H1 (cell line): Measurements from ENCODE around the gene HK2. TPM values are rescaled to one million over a fixed set of nuclear protein-coding genes. Genes with fewer than 3 reads are reported as not detected.

Experiments used
- CTCF ChIA-PET: fragments of 300-600 bp; sonication (Branson Sonifier 250); formaldehyde crosslinking; loops from one replicate; lab custom pipeline; 2021; ENCODE audit not compliant: partially characterized antibody; lab: Charles Lee
- POLR2A ChIA-PET: fragments of 300-600 bp; sonication (Branson Sonifier 250); formaldehyde crosslinking; loops from one replicate; lab custom pipeline; 2021; ENCODE audit warnings: inconsistent platforms; ENCODE audit not compliant: partially characterized antibody; lab: Charles Lee
- DNase-seq, 2 experiments: peaks; one replicate each; pipeline versions ENCODE4 v3.0.0 to v3.0.0-alpha.2; 2010 to 2022; ENCODE audit warnings: low spot score in 2 of 2, low read depth in 1 of 2, mixed read lengths in 1 of 2
- FAIRE-seq: peaks from 2 replicates; lab custom pipeline; 2011; peaks lifted over from hg19 to GRCh38; lab: Jason Lieb, UNC
- H2AFZ ChIP-seq: 2 replicates; pipeline ENCODE4 v1.8.1; 2012; ENCODE audit warnings: low read length, inconsistent platforms
- H2AK5ac ChIP-seq: 2 replicates; pipeline ENCODE4 v1.6.1; 2013; ENCODE audit warnings: low read depth, low read length
- H2BK120ac ChIP-seq: replicated peaks from 2 replicates; pipeline ENCODE3; 2013; ENCODE audit warnings: low read depth, low read length, inconsistent platforms
- H2BK12ac ChIP-seq: 2 replicates; pipeline ENCODE4 v1.6.1; 2013; ENCODE audit warnings: low read depth, low read length
- H2BK15ac ChIP-seq: 2 replicates; pipeline ENCODE4 v1.6.1; 2013; ENCODE audit warnings: low read length
- H2BK20ac ChIP-seq: 2 replicates; pipeline ENCODE4 v1.6.1; 2013; ENCODE audit warnings: low read length
- H2BK5ac ChIP-seq: 2 replicates; pipeline ENCODE4 v1.6.1; 2013; ENCODE audit warnings: low read depth, low read length
- H3K14ac ChIP-seq: 2 replicates; pipeline ENCODE4 v1.6.1; 2013; ENCODE audit warnings: inconsistent platforms; ENCODE audit not compliant: insufficient read length
- H3K18ac ChIP-seq: 2 replicates; pipeline ENCODE4 v1.6.1; 2013; ENCODE audit warnings: low read length; ENCODE audit errors: extremely low read depth
- H3K23ac ChIP-seq: 2 replicates; pipeline ENCODE4 v1.6.1; 2013; ENCODE audit warnings: inconsistent platforms; ENCODE audit not compliant: insufficient read length
- H3K23me2 ChIP-seq: 2 replicates; pipeline ENCODE4 v1.6.1; 2013; ENCODE audit warnings: low read depth, low read length
- H3K27ac ChIP-seq: 2 replicates; pipeline ENCODE4 v1.6.1; 2011; ENCODE audit warnings: low read depth, low read length, inconsistent platforms
- H3K27me3 ChIP-seq, 4 experiments: replicated peaks in 1 of 4; 1 replicate in 1 of 4; 2 replicates in 3 of 4; pipeline versions ENCODE4 v1.6.1 to v1.8.1; 2011 to 2013; ENCODE audit warnings: low read length in 3 of 4, mild to moderate bottlenecking in 3 of 4, inconsistent platforms in 2 of 4, mixed read lengths in 2 of 4, moderate library complexity in 1 of 4; ENCODE audit not compliant: control insufficient read depth in 3 of 4, insufficient read depth in 3 of 4; ENCODE audit errors: extremely low read depth in 1 of 4
- H3K36me3 ChIP-seq, 4 experiments: 2 replicates each; pipeline versions ENCODE4 v1.6.1 to v1.8.1; 2011 to 2013; ENCODE audit warnings: mild to moderate bottlenecking in 4 of 4, low read length in 3 of 4, moderate library complexity in 2 of 4, control low read depth in 1 of 4, inconsistent platforms in 1 of 4; ENCODE audit not compliant: insufficient read depth in 4 of 4, control insufficient read depth in 2 of 4
- H3K4ac ChIP-seq: replicated peaks from 2 replicates; pipeline ENCODE3; 2013; ENCODE audit warnings: low read length, low read depth, mixed read lengths, inconsistent platforms; ENCODE audit not compliant: insufficient read length
- H3K4me1 ChIP-seq, 4 experiments: replicated peaks in 1 of 4; 1 replicate in 1 of 4; 2 replicates in 3 of 4; pipeline versions ENCODE4 v1.6.1 to v1.8.1; 2011 to 2013; ENCODE audit warnings: low read length in 3 of 4, inconsistent platforms in 2 of 4, mixed read lengths in 1 of 4; ENCODE audit not compliant: insufficient read depth in 4 of 4, control insufficient read depth in 3 of 4
- H3K4me2 ChIP-seq, 2 experiments: 2 replicates each; pipeline versions ENCODE4 v1.6.1 to v1.8.1; 2011 to 2013; ENCODE audit warnings: low read depth in 2 of 2, low read length in 2 of 2, control low read depth in 1 of 2, inconsistent platforms in 1 of 2, mild to moderate bottlenecking in 1 of 2; ENCODE audit not compliant: insufficient read depth in 1 of 2
- H3K4me3 ChIP-seq, 4 experiments: fragments of 200-600, 300-600 bp in 1 of 4; sonication (generic), shearing (Covaris generic), sonication (Bioruptor Twin) in 1 of 4; 2 replicates each; pipeline versions ENCODE4 v1.5.1 to v1.8.1; 2011 to 2016; ENCODE audit warnings: low read length in 4 of 4, low read depth in 3 of 4, control low read depth in 2 of 4, inconsistent platforms in 2 of 4, mild to moderate bottlenecking in 2 of 4, mixed read lengths in 1 of 4, moderate library complexity in 1 of 4; ENCODE audit not compliant: insufficient read depth in 2 of 4; ENCODE audit errors: extremely low read depth in 1 of 4
- H3K56ac ChIP-seq: replicated peaks from 2 replicates; pipeline ENCODE3; 2013; ENCODE audit warnings: low read depth, mild to moderate bottlenecking, mixed read lengths, low read length, inconsistent platforms; ENCODE audit not compliant: insufficient read length
- H3K79me1 ChIP-seq: 2 replicates; pipeline ENCODE4 v1.6.1; 2013; ENCODE audit warnings: low read depth, low read length, control low read depth
- H3K79me2 ChIP-seq, 2 experiments: 2 replicates each; pipeline versions ENCODE4 v1.6.1 to v1.8.1; 2012 to 2013; ENCODE audit warnings: low read length in 2 of 2, mild to moderate bottlenecking in 2 of 2, inconsistent platforms in 1 of 2; ENCODE audit not compliant: insufficient read depth in 2 of 2, control insufficient read depth in 1 of 2
- H3K9ac ChIP-seq, 4 experiments: replicated peaks in 1 of 4; 1 replicate in 1 of 4; 2 replicates in 3 of 4; pipeline versions ENCODE4 v1.6.1 to v1.8.1; 2011 to 2013; ENCODE audit warnings: low read depth in 3 of 4, low read length in 3 of 4, control low read depth in 2 of 4, mild to moderate bottlenecking in 2 of 4, moderate library complexity in 2 of 4, inconsistent platforms in 1 of 4; ENCODE audit errors: extremely low read depth in 1 of 4
- H3K9me3 ChIP-seq, 2 experiments: 2 replicates each; pipeline versions ENCODE4 v1.6.1 to v1.8.1; 2012 to 2013; ENCODE audit warnings: mild to moderate bottlenecking in 2 of 2, moderate library complexity in 2 of 2, control low read depth in 1 of 2, inconsistent platforms in 1 of 2, low read depth in 1 of 2, low read length in 1 of 2, mixed read lengths in 1 of 2; ENCODE audit not compliant: insufficient read depth in 2 of 2
- H4K20me1 ChIP-seq, 2 experiments: replicated peaks in 1 of 2; 2 replicates each; pipeline versions ENCODE3 to v1.8.1; 2011 to 2013; ENCODE audit warnings: inconsistent platforms in 2 of 2, low read length in 2 of 2, mild to moderate bottlenecking in 1 of 2; ENCODE audit not compliant: insufficient read depth in 2 of 2, control insufficient read depth in 1 of 2
- H4K5ac ChIP-seq: 2 replicates; pipeline ENCODE4 v1.6.1; 2013; ENCODE audit warnings: low read length, low read depth, mixed read lengths, inconsistent platforms; ENCODE audit not compliant: insufficient read length
- H4K8ac ChIP-seq: 2 replicates; pipeline ENCODE4 v1.8.0; 2013; ENCODE audit warnings: mild to moderate bottlenecking, moderate library complexity, low read length, inconsistent platforms; ENCODE audit not compliant: insufficient read depth; ENCODE audit errors: extremely low read depth
- H4K91ac ChIP-seq: replicated peaks from 2 replicates; pipeline ENCODE3; 2013; ENCODE audit warnings: low read length, mixed read lengths, inconsistent platforms; ENCODE audit not compliant: insufficient read length
- MAX ChIP-seq: IDR thresholded peaks from 2 replicates; pipeline ENCODE4 v1.6.1; 2012; ENCODE audit warnings: inconsistent platforms
- WGBS, 2 experiments: shearing (Covaris generic) in 1 of 2; methylation state at CpG; one replicate each; pipeline versions ENCODE4 v1.1.6 to v1.1.7; 2013 to 2015; ENCODE audit warnings: low lambda C conversion rate in 2 of 2, mixed read lengths in 2 of 2, inconsistent platforms in 1 of 2, low coverage in 1 of 2, missing lambda C conversion rate in 1 of 2; ENCODE audit not compliant: insufficient replicate concordance in 2 of 2, insufficient coverage in 1 of 2, insufficient read length in 1 of 2; ENCODE audit errors: extremely low coverage in 1 of 2, missing lambda C conversion rate in 1 of 2; 5-methylcytosine and 5-hydroxymethylcytosine counted together
- polyA plus RNA-seq, 7 experiments: library from polyadenylated mRNA; depleted of rRNA in 3 of 7; stranded (reverse) in 5 of 7; unstranded in 2 of 7; fragments of >200 nt in 5 of 7; fragments of 200-250 nt in 2 of 7; gene quantifications; 1 replicate in 5 of 7; 2 replicates in 1 of 7; 4 replicates in 1 of 7; pipeline versions ENCODE4 v1.2.1 to v1.2.3, GENCODE V29; 2011 to 2013; ENCODE audit warnings: missing spikeins in 2 of 7, mixed read lengths in 2 of 7
- total RNA-seq: library from RNA; stranded (reverse); fragmentation: NEBNext Ultra II Directional; extraction: Animal tissue kit (Norgen Biotek cat#: 25700); gene quantifications from 2 replicates; pipeline ENCODE4 v1.2.1, GENCODE V29; 2021

The HK2 gene
- total and polyA plus RNA-seq, 2 of the 8 experiments (the other 6 are each of a cell fraction or from before 2014, with no cell fraction given): 22.1 to 61.9 TPM

- H4K91ac ChIP-seq: peak overlapping the region; percentile 82
- H3K14ac ChIP-seq: peak overlapping the region; percentile 33
- peaks cover 15 to 48% of the 10 kb centered on the region in 2 experiments for H3K79me2 ChIP-seq
- CTCF ChIA-PET: interaction anchor here (0.9 to 9.1 kb wide), 11 partner anchors 7 to 284 kb away, joined by 3 to 117 read pairs (median 11); no protein-coding TSS in a partner anchor
- H3K9ac ChIP-seq: peak overlapping the region; percentile 85 to 92 (median 88)
- peak overlapping the region; percentile 85 for H4K5ac ChIP-seq
- WGBS, 2 experiments: 0% methylated on average over 35 of the region's 87 CpGs; no CpG with 5 or more reads in 1 of the 2 experiments
- peak overlapping the region; percentile 87 to 91 (median 88) for H3K4me3 ChIP-seq
- peaks cover 4% of the 10 kb centered on the region; the same call in 1 of the 2 replicates for H3K79me1 ChIP-seq
- H2BK5ac ChIP-seq: peak overlapping the region; percentile 92
- no peak overlapping the region for H2BK15ac ChIP-seq
- peaks cover 10 to 17% of the 10 kb centered on the region in 2 experiments for H4K20me1 ChIP-seq
- H3K56ac ChIP-seq: peak overlapping the region; percentile 85
- H2AK5ac ChIP-seq: no peak overlapping the region
- H2BK12ac ChIP-seq: peak overlapping the region; percentile 60; the same call in 1 of the 2 replicates
- DNase-seq: peak; percentile 65 to 84
- H3K4me1 ChIP-seq: peaks cover 7 to 21% (median 15%) of the 10 kb centered on the region in 4 experiments
- no peak overlapping the region; the same call in 1 of the 2 replicates for H2BK20ac ChIP-seq
- peak overlapping the region; percentile 96 for H3K27ac ChIP-seq
- peak overlapping the region; percentile 88; the same call in 1 of the 2 replicates for H4K8ac ChIP-seq
- no peaks in the 10 kb centered on the region for H3K36me3 ChIP-seq
- H3K23ac ChIP-seq: no peak overlapping the region
- peak overlapping the region; percentile 66 for H2BK120ac ChIP-seq
- no peaks in the 10 kb centered on the region for H3K9me3 ChIP-seq
- H3K18ac ChIP-seq: peak overlapping the region; percentile 94
- FAIRE-seq: no peak
- no peak overlapping the region for H2AFZ ChIP-seq
- peaks cover 11% of the 10 kb centered on the region; the same call in 1 of the 2 replicates for H3K23me2 ChIP-seq
- peak overlapping the region; percentile 22 for H3K4ac ChIP-seq
- H3K4me2 ChIP-seq: peak overlapping the region; percentile 85 to 96
- H3K27me3 ChIP-seq: no peaks in the 10 kb centered on the region
- POLR2A ChIA-PET: interaction anchor here (0.7 to 7.8 kb wide), 36 partner anchors 9 to 377 kb away, joined by 3 to 95 read pairs (median 4); partner anchors contain the start of genes LOXL3, M1AP and WBP1
- peak; percentile 90 for TF ChIP-seq MAX
Measured at GRCh38 chr2:74834792-74835755, 1.1 kb downstream of the HK2 start.
